OCI-LY3 (cell line): Measurements from ENCODE around the gene SEL1L2.

Experiments
- EZH2phosphoT487 ChIP-seq: fragments of 200-600 bp; shearing (Covaris generic); IDR thresholded peaks from 2 replicates; pipeline ENCODE4 v1.6.1; 2018; ENCODE audit warnings: antibody characterized with exemption, mixed run types, low read depth
- TF ChIP-seq, protein P1 (sequence below): fragments of 200-600, 300-600 bp; sonication (generic); IDR thresholded peaks from 2 replicates; pipeline ENCODE4 v1.5.1; 2014; ENCODE audit warnings: antibody characterized with exemption, low read length, low read depth

DNA sequence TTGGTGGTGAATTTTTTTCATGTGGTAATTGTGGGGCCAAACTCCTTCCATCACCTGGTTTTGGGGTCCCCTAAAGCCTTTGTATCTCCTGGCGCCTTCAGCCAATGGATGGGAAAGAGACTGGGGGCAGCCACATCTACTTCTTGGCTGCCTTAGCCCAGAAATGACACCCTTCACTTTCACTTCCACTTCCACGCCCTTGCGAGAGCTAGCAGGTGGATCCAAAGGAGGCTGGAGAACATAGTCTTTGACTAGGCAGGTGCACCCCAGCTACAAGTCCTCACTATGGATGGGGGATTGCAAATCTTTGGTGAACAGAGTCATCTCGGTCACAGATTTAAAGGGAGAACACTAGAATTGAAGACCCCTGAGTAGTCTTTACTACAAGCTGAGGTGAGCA lies 134.8 kb downstream of the SEL1L2 start:
- TF ChIP-seq, protein P1, sequence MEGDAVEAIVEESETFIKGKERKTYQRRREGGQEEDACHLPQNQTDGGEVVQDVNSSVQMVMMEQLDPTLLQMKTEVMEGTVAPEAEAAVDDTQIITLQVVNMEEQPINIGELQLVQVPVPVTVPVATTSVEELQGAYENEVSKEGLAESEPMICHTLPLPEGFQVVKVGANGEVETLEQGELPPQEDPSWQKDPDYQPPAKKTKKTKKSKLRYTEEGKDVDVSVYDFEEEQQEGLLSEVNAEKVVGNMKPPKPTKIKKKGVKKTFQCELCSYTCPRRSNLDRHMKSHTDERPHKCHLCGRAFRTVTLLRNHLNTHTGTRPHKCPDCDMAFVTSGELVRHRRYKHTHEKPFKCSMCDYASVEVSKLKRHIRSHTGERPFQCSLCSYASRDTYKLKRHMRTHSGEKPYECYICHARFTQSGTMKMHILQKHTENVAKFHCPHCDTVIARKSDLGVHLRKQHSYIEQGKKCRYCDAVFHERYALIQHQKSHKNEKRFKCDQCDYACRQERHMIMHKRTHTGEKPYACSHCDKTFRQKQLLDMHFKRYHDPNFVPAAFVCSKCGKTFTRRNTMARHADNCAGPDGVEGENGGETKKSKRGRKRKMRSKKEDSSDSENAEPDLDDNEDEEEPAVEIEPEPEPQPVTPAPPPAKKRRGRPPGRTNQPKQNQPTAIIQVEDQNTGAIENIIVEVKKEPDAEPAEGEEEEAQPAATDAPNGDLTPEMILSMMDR = no peak
- TF ChIP-seq EZH2phosphoT487 = no peak
